T-helper 2 cell treated with Interferon-gamma antibody and Interleukin-4, amounts not matched to agents 5 μg/mL and 100 μg/mL, for 36 hours (primary cell): ENCODE results near the gene SPRED2.

ENCODE experiments used
- DNase-seq: peaks from one replicate; pipeline ENCODE4 v3.0.0; 2021; ENCODE audit warnings: low spot score
- H3K27ac Mint-ChIP-seq: one replicate; pipeline ENCODE4 v1.8.0; 2021; ENCODE audit warnings: mild to moderate bottlenecking, mixed read lengths
- H3K27me3 Mint-ChIP-seq: one replicate; pipeline ENCODE4 v1.8.0; 2021; ENCODE audit warnings: low read depth, mixed read lengths
- H3K36me3 Mint-ChIP-seq: one replicate; pipeline ENCODE4 v1.8.0; 2021; ENCODE audit warnings: low read depth, mixed read lengths
- H3K4me1 Mint-ChIP-seq: one replicate; pipeline ENCODE4 v1.8.0; 2021; ENCODE audit warnings: low read depth, mixed read lengths
- H3K4me3 Mint-ChIP-seq: one replicate; pipeline ENCODE4 v1.8.0; 2022; ENCODE audit warnings: mild to moderate bottlenecking, moderate library complexity, mixed read lengths
- H3K9me3 Mint-ChIP-seq: one replicate; pipeline ENCODE4 v1.8.0; 2021; ENCODE audit warnings: mixed read lengths

SPRED2 gene

GRCh38 chr2:65369574-65369973 is 62.8 kb downstream of the SPRED2 start:
- DNase-seq, result no peak
- Mint-ChIP-seq H3K9me3 (no peaks in the 10 kb centered on the region), H3K27me3 (peaks cover 23% of the 10 kb centered on the region), H3K4me1 (peaks cover 15% of the 10 kb centered on the region), H3K27ac (no peak overlapping the region), H3K4me3 (no peak overlapping the region), H3K36me3 (no peaks in the 10 kb centered on the region)

- H3K4me3 Mint-ChIP-seq, result no peak overlapping the region
- DNase-seq, result no peak
- H3K9me3 Mint-ChIP-seq, result no peaks in the 10 kb centered on the region
- H3K27me3 Mint-ChIP-seq, result peaks cover 30% of the 10 kb centered on the region
- peaks cover 10% of the 10 kb centered on the region for H3K4me1 Mint-ChIP-seq
- no peak overlapping the region for H3K27ac Mint-ChIP-seq
- H3K36me3 Mint-ChIP-seq, result no peaks in the 10 kb centered on the region
Measured at GRCh38 chr2:65368468-65368867, 63.9 kb downstream of the SPRED2 start.

- DNase-seq, result no peak
- Mint-ChIP-seq H3K9me3 (no peaks in the 10 kb centered on the region), H3K4me1 (peaks cover 9% of the 10 kb centered on the region)
Measured at GRCh38 chr2:65367524-65367923, 64.9 kb downstream of the SPRED2 start.

DNA sequence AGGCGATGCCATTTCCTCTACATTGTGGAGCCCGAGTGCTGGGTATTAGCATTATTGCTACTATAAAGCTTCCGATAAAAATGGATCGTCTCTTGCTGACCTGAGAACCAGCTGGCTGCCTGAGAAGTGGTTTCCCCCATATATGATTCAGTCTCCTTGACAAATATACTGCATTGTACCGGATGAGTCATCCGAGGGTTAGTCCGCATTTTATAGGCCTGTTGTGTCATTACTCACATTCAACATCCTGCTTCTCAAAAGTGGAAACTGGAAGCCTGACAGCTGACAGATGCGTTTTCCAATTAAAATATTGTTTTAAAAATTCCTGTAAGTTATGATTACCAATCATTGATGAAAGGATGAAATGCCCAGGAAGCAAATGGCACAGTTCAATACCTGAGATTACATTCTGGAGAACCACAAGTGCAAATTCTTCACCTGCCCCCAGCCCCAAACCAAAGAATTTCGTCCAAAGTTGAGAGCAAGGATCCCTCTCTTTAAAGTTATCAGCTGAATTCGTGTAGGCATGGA is 65.7 kb downstream of the SPRED2 start:
- H3K4me1 Mint-ChIP-seq, result peaks cover 14% of the 10 kb centered on the region
- H3K27ac Mint-ChIP-seq, result no peak overlapping the region
- no peak overlapping the region for H3K4me3 Mint-ChIP-seq
- peak; percentile 44 for DNase-seq
- no peaks in the 10 kb centered on the region for H3K36me3 Mint-ChIP-seq
- H3K9me3 Mint-ChIP-seq, result no peaks in the 10 kb centered on the region
- peaks cover 27% of the 10 kb centered on the region for H3K27me3 Mint-ChIP-seq

More at GRCh38 chr2:65367524-65367923, 64.9 kb downstream of the SPRED2 start:
- Mint-ChIP-seq H3K4me3 (no peak overlapping the region), H3K27me3 (peaks cover 32% of the 10 kb centered on the region), H3K36me3 (no peaks in the 10 kb centered on the region), H3K27ac (no peak overlapping the region)

GRCh38 chr2:65364986-65365733 is 67.2 kb downstream of the SPRED2 start:
- Mint-ChIP-seq H3K27me3 (peaks cover 23% of the 10 kb centered on the region), H3K9me3 (no peaks in the 10 kb centered on the region), H3K4me1 (peaks cover 19% of the 10 kb centered on the region), H3K27ac (no peak overlapping the region), H3K4me3 (no peak overlapping the region), H3K36me3 (no peaks in the 10 kb centered on the region)
- no peak for DNase-seq

DNA sequence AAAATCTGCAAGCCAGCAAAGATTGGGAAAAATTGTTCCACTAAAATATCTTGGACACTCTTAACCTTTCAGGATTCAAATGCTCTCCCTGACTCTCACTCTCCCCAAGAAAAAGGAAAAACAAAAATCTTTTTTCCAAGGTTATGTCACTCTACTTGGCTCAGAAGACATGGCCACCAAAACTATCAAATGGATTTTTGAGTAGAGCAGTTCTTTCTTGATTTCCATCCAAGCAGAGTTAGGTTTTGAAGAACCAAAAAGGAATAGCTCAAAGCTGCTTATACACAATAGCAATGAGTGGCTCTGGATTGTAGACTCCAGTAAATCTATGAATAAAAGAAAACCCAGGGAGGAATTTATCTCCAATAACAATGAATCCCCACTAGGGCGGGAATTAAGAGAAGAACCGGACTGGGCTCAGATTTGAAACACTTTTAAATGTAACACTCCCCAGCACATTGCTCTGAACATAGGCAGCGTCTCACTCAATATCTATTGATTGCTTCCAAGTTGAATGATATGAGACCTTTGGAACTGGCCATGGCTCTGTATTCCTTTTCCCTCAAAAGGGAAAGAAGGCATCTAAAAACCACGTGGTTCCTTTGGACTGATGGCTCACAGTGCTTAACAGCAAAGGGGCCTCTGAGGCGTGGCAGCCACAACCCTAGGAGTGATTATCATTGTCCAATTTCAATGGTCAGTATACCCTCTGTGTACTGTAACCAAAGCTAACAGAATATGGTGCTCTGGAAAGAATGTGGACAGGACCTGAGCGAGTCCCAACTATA is 68.3 kb downstream of the SPRED2 start:
- Mint-ChIP-seq H3K4me3 (no peak overlapping the region), H3K27me3 (peaks cover 19% of the 10 kb centered on the region), H3K36me3 (no peaks in the 10 kb centered on the region), H3K4me1 (peaks cover 20% of the 10 kb centered on the region), H3K9me3 (no peaks in the 10 kb centered on the region), H3K27ac (no peak overlapping the region)
- DNase-seq, result no peak

DNA sequence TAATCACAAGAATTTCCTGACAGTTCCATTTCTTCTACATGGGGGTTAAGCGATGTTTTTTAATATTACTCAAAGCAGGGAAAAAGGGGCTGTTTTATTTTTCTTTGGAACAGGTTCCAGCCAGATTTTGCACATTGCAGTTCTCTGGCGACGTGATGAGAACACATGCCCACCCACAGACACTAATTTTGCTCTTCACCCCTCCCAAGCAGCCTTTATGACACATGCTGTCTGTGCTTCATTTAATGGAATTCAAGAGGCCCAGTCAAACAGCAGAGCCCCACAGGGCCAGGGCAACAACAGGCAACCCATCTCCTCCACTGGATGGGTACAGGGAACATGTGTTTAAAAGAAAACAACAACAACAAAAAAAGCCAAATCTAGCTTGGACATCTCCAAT is 70.8 kb downstream of the SPRED2 start:
- H3K4me3 Mint-ChIP-seq, result no peak overlapping the region
- no peaks in the 10 kb centered on the region for H3K36me3 Mint-ChIP-seq
- H3K27me3 Mint-ChIP-seq, result peaks cover 25% of the 10 kb centered on the region
- no peaks in the 10 kb centered on the region for H3K9me3 Mint-ChIP-seq
- DNase-seq, result no peak
- peaks cover 40% of the 10 kb centered on the region for H3K4me1 Mint-ChIP-seq
- peak overlapping the region; percentile 17 for H3K27ac Mint-ChIP-seq

DNA sequence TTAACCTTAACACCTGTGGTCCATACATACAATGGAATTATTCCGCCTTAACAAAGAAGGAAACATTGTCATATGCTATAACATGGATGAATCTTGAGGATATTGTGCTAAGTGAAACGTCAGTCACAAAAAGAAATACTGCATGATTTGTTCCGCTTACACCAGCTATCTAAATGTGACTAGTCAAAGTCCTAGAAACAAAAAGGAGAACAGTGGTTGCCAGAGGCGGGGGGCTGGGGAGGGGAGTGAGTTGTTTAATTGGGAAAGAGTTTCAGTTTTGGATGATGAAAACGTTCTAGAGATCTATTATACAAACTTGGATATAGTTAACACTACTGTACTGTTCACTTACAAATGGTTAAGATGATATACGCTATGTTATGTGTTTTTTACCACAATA is 72.0 kb downstream of the SPRED2 start:
- no peaks in the 10 kb centered on the region for H3K36me3 Mint-ChIP-seq
- peaks cover 35% of the 10 kb centered on the region for H3K27me3 Mint-ChIP-seq
- H3K4me1 Mint-ChIP-seq, result peaks cover 40% of the 10 kb centered on the region
- no peaks in the 10 kb centered on the region for H3K9me3 Mint-ChIP-seq
- no peak overlapping the region for H3K4me3 Mint-ChIP-seq
- no peak overlapping the region for H3K27ac Mint-ChIP-seq
- no peak for DNase-seq

- H3K4me3 Mint-ChIP-seq, result no peak overlapping the region
- no peak overlapping the region for H3K27ac Mint-ChIP-seq
- H3K27me3 Mint-ChIP-seq, result peaks cover 32% of the 10 kb centered on the region
- DNase-seq, result no peak
- H3K9me3 Mint-ChIP-seq, result no peaks in the 10 kb centered on the region
- peaks cover 42% of the 10 kb centered on the region for H3K4me1 Mint-ChIP-seq
- no peaks in the 10 kb centered on the region for H3K36me3 Mint-ChIP-seq
Measured at GRCh38 chr2:65358678-65359400, 73.6 kb downstream of the SPRED2 start.

DNA sequence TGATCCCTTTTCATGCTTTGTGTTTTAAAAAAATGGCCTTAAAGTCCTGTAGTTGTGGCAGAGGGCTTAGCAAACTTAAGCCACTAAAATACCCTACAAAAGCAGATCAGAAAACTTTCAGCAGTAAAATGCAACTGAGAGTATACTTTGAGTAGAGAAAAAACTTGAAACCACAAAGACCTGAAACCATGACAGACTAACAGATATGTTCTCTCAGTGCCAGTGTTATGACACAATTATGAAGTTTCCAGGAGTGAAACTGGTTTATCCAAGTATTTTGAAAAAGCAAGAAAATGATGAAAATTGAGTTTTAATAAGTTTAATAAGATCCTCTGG is 74.5 kb downstream of the SPRED2 start:
- Mint-ChIP-seq H3K4me1 (peaks cover 42% of the 10 kb centered on the region), H3K27me3 (peaks cover 31% of the 10 kb centered on the region), H3K27ac (no peak overlapping the region), H3K36me3 (no peaks in the 10 kb centered on the region), H3K4me3 (peak overlapping the region; percentile 35), H3K9me3 (no peaks in the 10 kb centered on the region)
- DNase-seq, result no peak

DNA sequence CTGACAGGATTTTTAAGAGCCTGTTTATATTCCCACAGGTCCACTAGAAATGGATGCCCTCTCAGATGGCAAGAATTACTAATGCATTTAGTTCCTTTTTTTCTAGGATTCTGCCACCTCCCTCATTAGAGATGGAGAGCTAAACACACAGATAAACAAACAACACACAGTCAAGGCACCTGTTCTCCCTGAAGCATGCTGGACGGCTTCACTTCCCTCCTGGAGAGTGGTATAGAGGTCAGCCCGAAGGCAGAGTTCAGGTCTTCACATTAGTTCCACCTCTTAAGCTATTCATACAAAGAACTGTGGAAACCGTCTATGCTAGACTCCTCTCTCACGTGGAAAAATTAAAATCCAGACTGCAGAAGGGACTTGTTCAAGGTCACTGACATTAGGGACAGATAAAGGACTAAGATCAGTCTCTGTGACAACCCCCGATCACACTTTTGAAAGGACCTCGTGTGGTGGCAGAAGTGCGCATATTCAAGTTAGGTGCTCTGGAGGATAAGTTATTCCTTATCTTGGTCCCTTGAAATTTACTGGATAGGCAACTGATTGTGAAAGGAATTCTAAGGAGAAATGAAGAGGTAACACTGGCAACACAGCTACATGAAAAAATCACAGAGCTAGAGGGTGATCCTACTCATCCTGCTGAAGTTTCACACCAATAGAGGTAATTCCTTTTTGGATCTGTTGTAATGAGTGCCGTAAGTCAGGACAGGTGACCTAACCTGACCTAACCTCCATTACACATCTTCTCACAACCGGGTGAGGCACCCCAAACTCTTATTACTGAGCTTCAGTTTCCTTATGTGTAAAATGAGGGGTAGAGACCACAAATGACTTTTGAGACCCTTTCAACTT is 75.1 kb downstream of the SPRED2 start:
- Mint-ChIP-seq H3K27me3 (peaks cover 31% of the 10 kb centered on the region), H3K4me1 (peaks cover 42% of the 10 kb centered on the region), H3K27ac (no peak overlapping the region), H3K36me3 (no peaks in the 10 kb centered on the region), H3K9me3 (no peaks in the 10 kb centered on the region), H3K4me3 (peak overlapping the region; percentile 35)
- DNase-seq, result no peak

GRCh38 chr2:65355186-65355831 is 77.1 kb downstream of the SPRED2 start:
- H3K9me3 Mint-ChIP-seq, result no peaks in the 10 kb centered on the region
- DNase-seq, result no peak
- H3K4me1 Mint-ChIP-seq, result peaks cover 37% of the 10 kb centered on the region
- H3K36me3 Mint-ChIP-seq, result no peaks in the 10 kb centered on the region
- H3K27ac Mint-ChIP-seq, result no peak overlapping the region
- H3K4me3 Mint-ChIP-seq, result no peak overlapping the region
- peaks cover 31% of the 10 kb centered on the region for H3K27me3 Mint-ChIP-seq

DNA sequence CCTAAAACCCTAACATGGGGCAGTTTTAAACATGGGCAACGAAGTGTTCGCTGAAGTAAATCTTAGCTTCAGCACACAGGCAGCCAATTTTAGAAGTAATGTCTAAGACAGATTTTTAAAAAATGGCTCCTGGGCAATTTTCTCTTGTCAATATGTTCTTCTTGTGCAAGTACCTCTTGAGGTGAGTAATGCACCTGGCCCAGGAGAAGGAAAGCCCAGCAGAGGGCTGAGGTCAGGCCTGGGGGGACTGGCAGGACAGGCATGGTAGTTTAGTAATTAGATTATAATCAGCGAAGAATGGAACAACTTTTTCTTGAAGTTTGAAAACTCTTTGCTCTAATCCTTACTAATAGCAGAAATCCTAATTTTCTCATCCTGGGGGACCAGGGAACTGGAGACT is 77.6 kb downstream of the SPRED2 start:
- H3K36me3 Mint-ChIP-seq, result no peaks in the 10 kb centered on the region
- H3K4me1 Mint-ChIP-seq, result peaks cover 37% of the 10 kb centered on the region
- no peak overlapping the region for H3K4me3 Mint-ChIP-seq
- no peak overlapping the region for H3K27ac Mint-ChIP-seq
- H3K27me3 Mint-ChIP-seq, result peaks cover 31% of the 10 kb centered on the region
- no peaks in the 10 kb centered on the region for H3K9me3 Mint-ChIP-seq
- DNase-seq, result no peak
